ENCODE results near the gene KLK3. TPM values are rescaled to one million over a fixed set of nuclear protein-coding genes. Genes with fewer than 3 reads are reported as not detected.

The KLK3 gene
- total RNA-seq, 4 donors from 2014 or later: not detected

DNA sequence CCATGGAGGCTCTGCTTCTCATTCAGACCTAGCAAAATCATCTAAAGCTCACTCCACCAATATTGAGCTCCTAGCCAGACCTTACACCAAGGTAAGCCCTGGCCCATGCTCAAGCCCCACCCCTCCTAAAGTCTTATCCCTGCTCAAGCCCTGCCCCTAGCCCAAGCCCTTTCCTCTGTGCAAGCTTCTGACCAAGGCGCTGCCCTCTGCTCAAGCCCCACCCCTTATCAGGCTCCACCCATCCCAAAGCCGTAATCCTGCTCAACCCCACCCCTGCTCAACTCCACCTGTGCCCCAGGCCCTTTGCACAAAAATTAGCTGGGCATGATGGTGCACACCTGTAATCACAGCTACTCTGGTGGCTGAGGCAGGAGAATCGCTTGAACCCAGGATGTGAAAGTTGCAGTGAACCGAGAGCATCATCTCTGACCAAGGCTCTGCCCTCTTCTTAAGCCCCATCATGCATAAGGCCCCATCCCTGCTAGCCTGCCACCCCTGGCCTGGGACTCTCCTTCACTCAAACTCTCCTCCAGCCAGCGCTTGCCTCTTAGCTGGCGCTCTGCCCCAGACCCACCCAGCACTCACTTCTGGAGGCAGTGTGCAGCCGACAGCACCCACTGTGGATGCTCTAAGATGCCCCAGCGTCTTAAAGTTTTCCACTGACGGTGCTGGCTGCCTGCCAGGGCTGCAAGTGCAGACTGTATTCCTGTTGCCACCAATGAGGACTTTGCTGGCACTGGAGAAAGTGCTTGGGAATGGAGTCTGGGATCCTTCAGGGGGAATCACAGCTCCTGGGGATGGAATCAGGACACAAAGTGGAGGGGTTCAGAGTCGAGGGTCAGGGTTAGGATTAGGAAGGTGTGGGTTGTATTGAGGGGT lies 40.0 kb downstream of the KLK3 start:
- no peak for TF ChIP-seq CTCF (IDR thresholded peaks at IDR 0.05; ENCODE audit: low read depth)

GRCh38 chr19:50896591-50897190 lies 42.0 kb downstream of the KLK3 start:
- no peak for TF ChIP-seq CTCF (IDR thresholded peaks at IDR 0.05; ENCODE audit: low read depth)

DNA sequence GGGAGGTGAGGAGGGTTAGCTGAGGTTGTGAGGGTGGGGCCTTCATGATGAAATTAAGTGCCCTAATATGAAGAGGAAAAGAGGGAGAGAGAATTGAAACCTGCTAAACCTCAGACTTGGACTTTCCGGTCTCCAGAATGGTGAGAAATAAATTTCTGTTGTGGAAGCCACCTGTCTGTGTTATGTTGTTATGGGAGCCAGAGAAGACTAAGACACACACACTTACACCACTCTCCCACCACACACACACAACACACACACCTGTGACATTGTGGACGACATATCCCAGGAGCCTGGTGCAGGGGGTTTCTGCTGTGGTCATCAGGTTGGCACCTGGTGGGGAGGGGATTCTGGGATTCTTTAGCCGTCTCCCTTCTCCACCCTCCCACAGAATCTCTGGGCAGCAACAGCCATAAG lies 42.5 kb downstream of the KLK3 start:
- TF ChIP-seq CTCF (IDR thresholded peaks at IDR 0.05; ENCODE audit: low read depth): no peak

DNA sequence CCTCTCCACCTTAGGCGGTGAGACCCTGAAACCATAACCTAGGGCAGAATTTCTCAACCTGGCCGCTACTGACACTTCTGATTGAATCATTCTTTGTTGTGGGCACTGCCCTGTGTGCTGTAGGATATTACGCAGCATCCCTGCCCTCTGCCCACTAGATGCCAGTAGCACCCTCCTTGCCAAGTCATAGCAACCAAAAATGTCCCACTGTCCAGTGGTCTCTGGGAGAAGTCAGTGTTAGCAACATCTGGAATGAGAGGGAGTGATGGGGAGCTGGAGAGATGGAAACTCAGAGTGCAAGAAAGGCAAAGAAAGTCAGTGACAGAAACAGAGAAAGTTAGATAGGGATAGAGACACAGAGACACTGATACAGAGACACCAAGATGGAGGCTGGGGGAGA lies 42.9 kb downstream of the KLK3 start:
- no peak for TF ChIP-seq CTCF (IDR thresholded peaks at IDR 0.05; ENCODE audit: low read depth)

DNA sequence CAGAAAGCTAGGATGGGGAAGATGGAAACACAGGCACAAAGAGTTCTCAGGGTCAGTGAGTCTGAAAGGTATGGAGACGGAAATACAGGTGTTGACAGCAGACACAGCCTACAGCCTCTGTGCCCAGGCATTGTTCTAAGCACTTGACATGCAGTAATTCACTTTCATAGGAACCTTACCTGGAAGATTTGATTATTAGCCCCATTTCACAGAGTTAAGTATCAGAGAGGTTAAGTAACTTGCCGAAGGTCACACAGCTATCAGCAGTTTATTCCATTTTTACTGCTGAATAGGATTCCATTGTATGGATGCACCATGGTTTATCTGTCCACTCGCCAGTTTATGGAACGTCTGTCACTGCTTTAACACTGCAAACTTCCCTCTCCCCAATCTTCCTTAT lies 43.3 kb downstream of the KLK3 start:
- no peak for TF ChIP-seq CTCF (IDR thresholded peaks at IDR 0.05; ENCODE audit: low read depth)

DNA sequence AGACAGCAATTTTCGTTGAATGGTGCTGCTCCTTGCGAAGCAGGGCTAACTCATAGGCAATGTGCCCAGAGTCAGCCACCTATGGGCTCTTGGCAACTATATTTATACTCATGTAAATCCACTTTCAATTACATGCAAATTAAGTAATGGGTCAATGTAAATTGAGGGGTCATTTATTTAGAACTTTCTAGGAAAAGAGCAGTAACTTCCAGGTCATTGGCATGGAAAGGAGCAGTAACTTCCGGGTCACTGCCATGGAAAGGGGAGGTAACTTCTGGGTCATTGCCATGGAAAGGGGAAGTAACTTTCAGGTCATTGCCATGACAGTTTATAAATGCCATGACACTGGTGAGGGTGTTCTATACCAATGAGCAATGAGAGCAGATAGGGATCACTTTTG lies 44.9 kb downstream of the KLK3 start:
- TF ChIP-seq CTCF (IDR thresholded peaks at IDR 0.05; ENCODE audit: low read depth): no peak

- TF ChIP-seq CTCF (IDR thresholded peaks at IDR 0.05; ENCODE audit: low read depth): no peak
These were observed 47.9 kb downstream of the KLK3 start for GRCh38 chr19:50902640-50903039.
